Ovary (tissue), 9 donors: ENCODE measurements around the gene CNKSR3. TPM values are rescaled to one million over a fixed set of nuclear protein-coding genes. Genes with fewer than 3 reads are reported as not detected.

Experiments used
- DNase-seq, 5 donors: peaks; one replicate each; pipeline ENCODE4 v3.0.0-alpha.2; 2019 to 2020
- H3K27ac ChIP-seq, 2 donors: fragments of 200-600 bp; one replicate each; pipeline versions ENCODE4 v1.5.1 to v1.8.0; 2019 to 2022
- H3K27me3 ChIP-seq: fragments of 200-600 bp; one replicate; pipeline ENCODE4 v1.8.0; 2022
- H3K36me3 ChIP-seq: fragments of 200-600 bp; sonication (generic); one replicate; pipeline ENCODE4 v1.5.1; 2019
- H3K4me1 ChIP-seq: one replicate; pipeline ENCODE4 v1.8.1; 2013; ENCODE audit warnings: mild to moderate bottlenecking, moderate library complexity; ENCODE audit not compliant: insufficient read depth
- H3K4me3 ChIP-seq: fragments of 200-600 bp; sonication (generic); one replicate; pipeline ENCODE4 v1.5.1; 2017
- H3K9me3 ChIP-seq, 2 donors: fragments of 200-600 bp in 1 of 2; sonication (generic) in 1 of 2; one replicate each; pipeline versions ENCODE4 v1.5.1 to v1.8.1; 2013 to 2019; ENCODE audit warnings: mild to moderate bottlenecking in 1 of 2, moderate library complexity in 1 of 2
- CTCF ChIP-seq, 3 donors: fragments of 450-650 bp in 2 of 3; fragments of 200-600 bp in 1 of 3; IDR thresholded peaks; one replicate each; pipeline versions ENCODE4 v1.5.1 to v1.8.0; 2016 to 2022; ENCODE audit warnings: antibody characterized with exemption in 3 of 3, mild to moderate bottlenecking in 1 of 3
- EP300 ChIP-seq: sonication (generic); formaldehyde crosslinking; IDR thresholded peaks from one replicate; pipeline ENCODE4 v1.6.1; 2017; ENCODE audit warnings: antibody characterized with exemption
- POLR2A ChIP-seq: fragments of 450-650 bp; IDR thresholded peaks from one replicate; pipeline ENCODE4 v1.6.1; 2017; ENCODE audit warnings: antibody characterized with exemption, mild to moderate bottlenecking, moderate library complexity
- WGBS, 3 donors: extraction: QIAGEN DNeasy Blood & Tissue Kit in 1 of 3; methylation state at CpG; one replicate each; pipeline versions ENCODE4 v1.1.5 to v1.1.7; 2013 to 2017; 5-methylcytosine and 5-hydroxymethylcytosine counted together
- intact Hi-C, 4 donors: fragments of 100-400 bp; cut with DNase I; formaldehyde crosslinking; loops; one replicate each; pipeline versions ENCODE4 v1.11.0 to v1.15.1; 2022 to 2023
- polyA plus RNA-seq, 2 donors: library from polyadenylated mRNA; stranded (reverse); fragments of 200-250 nt in 1 of 2; fragments of 350-450 nt in 1 of 2; fragmentation: Illumina TruSeq in 1 of 2; extraction: RNeasy Lipid Tissue Mini Kit (QIAGEN cat#74804) in 1 of 2; gene quantifications; one replicate each; pipeline ENCODE4 v1.2.3, GENCODE V29; 2013 to 2014
- total RNA-seq, 7 donors: library from RNA; depleted of rRNA in 2 of 7; stranded (reverse); fragments of >200 nt in 2 of 7; fragmentation: NEBNext Ultra II Directional in 3 of 7; extraction: Animal tissue kit (Norgen Biotek cat#: 25700) in 3 of 7; gene quantifications; one replicate each; pipeline versions ENCODE4 v1.1.0 to v1.2.4, GENCODE V29; 2016 to 2023
- donor health status: DM: no; HTN: no; CAD: no; lungs with moderate emphysema.
- donor health status: DM: no; HTN: no; CAD: no.
- donor health status: Bipolar disorder and iron deficiency.
- donor health status: DM: yes; HTN: yes; CAD: no.
- donor health status: DM: no; HTN: no; CAD: no.
- donor health status: DM: yes; HTN: yes; CAD: no.

CNKSR3 gene
- total and polyA plus RNA-seq, 9 donors = 8.6 to 16.7 (median 13.4) TPM

GRCh38 chr6:154440422-154441043, 70.0 kb downstream of the CNKSR3 start:
- 88 to 100% (median 98%) methylated on average over 1 of the region's 1 CpG for WGBS, 3 donors
- DNase-seq = no peak
- no peaks in the 10 kb centered on the region for H3K27me3 ChIP-seq
- no peaks in the 10 kb centered on the region for H3K36me3 ChIP-seq
- H3K27ac ChIP-seq = no peak overlapping the region
- intact Hi-C loops = no loop called here
- H3K4me1 ChIP-seq = peaks cover 2% of the 10 kb centered on the region
- no peaks in the 10 kb centered on the region for H3K9me3 ChIP-seq
- no peak overlapping the region for H3K4me3 ChIP-seq
- TF ChIP-seq POLR2A (no peak), CTCF (IDR thresholded peaks at IDR 0.05) (no peak), EP300 (no peak)

DNA sequence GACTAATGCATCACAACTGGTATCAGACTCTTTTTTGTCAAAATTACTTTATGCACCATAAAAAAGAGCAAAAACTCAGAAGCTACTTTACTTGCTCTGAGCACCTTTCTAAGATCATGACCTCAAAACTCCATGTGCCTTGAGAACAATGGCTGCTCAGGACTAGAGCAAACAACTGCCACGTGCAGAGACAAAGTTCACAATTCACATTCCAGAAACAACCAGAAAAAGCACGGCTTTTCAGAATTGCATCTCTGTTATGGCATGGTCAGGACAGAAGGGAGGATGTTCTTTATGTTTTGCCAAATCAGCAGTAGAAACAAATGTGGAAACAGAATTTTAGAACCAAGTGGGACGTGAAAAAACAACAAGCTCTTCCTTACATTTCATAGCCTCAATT, 70.5 kb downstream of the CNKSR3 start:
- WGBS, 3 donors = 22 to 36% (median 26%) methylated on average over 3 of the region's 3 CpGs
- Histone ChIP-seq H3K27ac (no peak overlapping the region), H3K4me1 (peaks cover 2% of the 10 kb centered on the region), H3K27me3 (no peaks in the 10 kb centered on the region), H3K9me3 (no peaks in the 10 kb centered on the region), H3K4me3 (no peak overlapping the region), H3K36me3 (no peaks in the 10 kb centered on the region)
- TF ChIP-seq CTCF (IDR thresholded peaks at IDR 0.05) = no peak
- TF ChIP-seq EP300 = no peak
- intact Hi-C loops = no loop called here
- DNase-seq = no peak

DNA sequence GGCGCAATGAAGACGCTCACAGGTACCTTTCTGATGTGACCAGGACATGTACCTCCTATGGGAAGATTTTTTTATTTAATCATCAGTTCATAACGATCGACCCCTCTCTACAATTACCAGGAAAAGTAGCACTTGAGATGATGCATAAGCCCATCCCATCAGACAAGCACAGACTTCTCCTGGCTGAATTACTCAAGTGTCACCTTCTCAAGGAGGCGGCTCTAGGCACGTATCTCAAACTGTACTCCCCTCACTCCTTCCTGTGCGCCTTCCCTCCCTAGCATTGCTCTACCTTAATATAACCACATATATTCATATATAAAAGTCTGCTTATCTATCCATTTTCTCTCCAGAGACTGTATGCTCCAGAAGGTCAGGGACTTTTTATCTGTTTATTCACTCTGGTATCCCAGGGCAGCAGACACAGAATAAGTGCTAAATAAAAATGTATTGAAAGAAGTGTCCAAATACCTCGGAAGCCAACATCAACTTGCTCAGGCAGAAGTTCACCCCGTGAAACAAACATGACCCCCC, 71.5 kb downstream of the CNKSR3 start:
- no peak for DNase-seq
- intact Hi-C loops = no loop called here
- no peaks in the 10 kb centered on the region for H3K9me3 ChIP-seq
- TF ChIP-seq CTCF (IDR thresholded peaks at IDR 0.05) (no peak), EP300 (no peak), POLR2A (no peak)
- 68 to 76% (median 73%) methylated on average over 9 of the region's 9 CpGs for WGBS, 3 donors
- H3K36me3 ChIP-seq = no peaks in the 10 kb centered on the region
- no peak overlapping the region for H3K4me3 ChIP-seq
- no peaks in the 10 kb centered on the region for H3K27me3 ChIP-seq
- peaks cover 2% of the 10 kb centered on the region for H3K4me1 ChIP-seq
- H3K27ac ChIP-seq = no peak overlapping the region

DNA sequence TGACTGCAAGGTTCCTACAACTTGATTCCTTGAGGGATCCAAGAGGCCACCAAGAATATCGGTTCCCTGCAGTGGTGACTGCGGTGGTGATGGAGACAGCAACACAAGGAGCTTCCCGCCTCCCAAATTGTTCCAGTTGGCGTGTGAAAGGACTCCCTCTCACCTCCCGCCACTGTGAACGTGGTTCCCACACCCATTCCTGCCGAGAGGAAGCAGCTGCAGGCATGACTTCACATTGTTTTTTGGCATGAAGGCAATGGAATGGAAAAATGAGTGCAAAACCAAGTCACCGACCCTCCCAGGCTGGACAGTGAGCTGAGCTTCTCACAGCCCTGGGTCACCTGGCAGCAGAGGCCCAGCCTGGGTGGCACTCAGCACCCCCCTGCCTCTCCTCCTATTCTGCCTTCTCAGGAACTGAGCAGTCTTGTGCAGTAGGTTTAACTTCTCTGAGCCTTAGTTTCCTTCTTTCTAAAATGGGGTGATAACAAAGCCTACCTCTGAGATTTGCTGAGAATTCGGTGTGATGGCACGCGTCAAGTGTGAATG, 75.0 kb downstream of the CNKSR3 start:
- WGBS, 3 donors = 86 to 93% (median 92%) methylated on average over 11 of the region's 11 CpGs
- intact Hi-C loops = no loop called here
- Histone ChIP-seq H3K36me3 (no peaks in the 10 kb centered on the region), H3K4me1 (peaks cover 3% of the 10 kb centered on the region), H3K4me3 (no peak overlapping the region), H3K27ac (no peak overlapping the region), H3K9me3 (no peaks in the 10 kb centered on the region), H3K27me3 (no peaks in the 10 kb centered on the region)
- no peak for DNase-seq
- TF ChIP-seq CTCF (IDR thresholded peaks at IDR 0.05) = no peak
- no peak for TF ChIP-seq EP300
- TF ChIP-seq POLR2A = no peak
